K562 (cell line): ENCODE measurements around the gene MYLK2. TPM values are rescaled to one million over a fixed set of nuclear protein-coding genes. Genes with fewer than 3 reads are reported as not detected.
A peak's percentile ranks its signal among the peaks of the same experiment; 100 is the strongest.

Experiments used
- ATAC-seq: fragments of 200-7000 bp; cut with Tn5 transposase; 3 replicates; pipeline ENCODE4 v1.9.1; 2020; ENCODE audit warnings: moderate library complexity
- BruUV-seq: library from RNA; stranded (reverse); fragments of 400-500 nt; replicated peaks from 2 replicates; lab custom pipeline; 2021; lab: Mats Ljungman, UMichigan
- CTCF ChIA-PET: fragments of 300-600 bp; formaldehyde crosslinking; extraction: SDS; loops from one replicate; lab custom pipeline; 2021; ENCODE audit warnings: low intra/inter-chr PET ratio; lab: Yijun Ruan, JAX
- POLR2A ChIA-PET: fragments of 300-600, 350-650 bp; sonication (Branson Sonifier 250); formaldehyde crosslinking; extraction: SDS; loops from one replicate; lab custom pipeline; 2021; ENCODE audit warnings: antibody characterized with exemption, inconsistent platforms; lab: Yijun Ruan, JAX
- DNase-seq, 4 experiments: peaks; one replicate each; pipeline versions ENCODE4 v3.0.0 to v3.0.0-alpha.2; 2011 to 2018; ENCODE audit warnings: low spot score in 3 of 4, mixed read lengths in 3 of 4; ENCODE audit errors: extremely low read depth in 1 of 4
- FAIRE-seq: peaks from 2 replicates; lab custom pipeline; 2011; peaks lifted over from hg19 to GRCh38; lab: Jason Lieb, UNC
- H2AFZ ChIP-seq: 2 replicates; pipeline ENCODE4 v1.6.0; 2011; ENCODE audit warnings: low read depth, low read length, control low read depth, inconsistent platforms
- H3K27ac ChIP-seq: fragments of 200-600 bp; 3 replicates; pipeline ENCODE4 v1.8.0; 2011; ENCODE audit warnings: low read depth, mild to moderate bottlenecking, control low read depth, inconsistent platforms, low read length, moderate library complexity, mixed read lengths; ENCODE audit errors: extremely low read depth
- H3K27me3 ChIP-seq, 2 experiments: fragments of 300-600 bp in 1 of 2; 2 replicates in 1 of 2; 3 replicates in 1 of 2; pipeline versions ENCODE4 v1.6.0 to v1.8.0; 2011; ENCODE audit warnings: inconsistent platforms in 2 of 2, low read length in 2 of 2, mild to moderate bottlenecking in 1 of 2, mixed read lengths in 1 of 2, moderate library complexity in 1 of 2; ENCODE audit not compliant: control insufficient read depth in 2 of 2, insufficient read depth in 2 of 2
- H3K36me3 ChIP-seq: fragments of 300-600 bp; 3 replicates; pipeline ENCODE4 v1.8.0; 2011; ENCODE audit warnings: mild to moderate bottlenecking, low read length, inconsistent platforms; ENCODE audit not compliant: control insufficient read depth, insufficient read depth
- H3K4me1 ChIP-seq, 2 experiments: fragments of 200-600 bp in 1 of 2; replicated peaks in 1 of 2; 2 replicates in 1 of 2; 3 replicates in 1 of 2; pipeline versions ENCODE4 v1.5.1 to v1.8.0; 2011; ENCODE audit warnings: inconsistent platforms in 2 of 2, low read length in 2 of 2, mild to moderate bottlenecking in 1 of 2, mixed read lengths in 1 of 2, moderate library complexity in 1 of 2; ENCODE audit not compliant: control insufficient read depth in 2 of 2, insufficient read depth in 2 of 2
- H3K4me2 ChIP-seq: 2 replicates; pipeline ENCODE4 v1.6.1; 2011; ENCODE audit warnings: low read length, control low read depth, inconsistent platforms, mixed read lengths; ENCODE audit not compliant: insufficient read depth
- H3K4me3 ChIP-seq: fragments of 200-600 bp; sonication (generic), shearing (Covaris generic); 2 replicates; pipeline ENCODE4 v1.5.1; 2016; ENCODE audit warnings: control low read depth, inconsistent platforms
- H3K79me2 ChIP-seq: fragments of 200-600 bp; 3 replicates; pipeline ENCODE4 v1.8.0; 2011; ENCODE audit warnings: low read length, inconsistent platforms; ENCODE audit not compliant: control insufficient read depth, insufficient read depth
- H3K9ac ChIP-seq, 2 experiments: 2 replicates each; pipeline versions ENCODE4 v1.6.0 to v1.6.1; 2011; ENCODE audit warnings: low read depth in 2 of 2, low read length in 2 of 2, control low read depth in 1 of 2, inconsistent platforms in 1 of 2, mild to moderate bottlenecking in 1 of 2, mixed read lengths in 1 of 2; ENCODE audit not compliant: insufficient read depth in 1 of 2
- H3K9me1 ChIP-seq: one replicate; pipeline ENCODE4 v1.6.0; 2011; ENCODE audit warnings: inconsistent platforms, mild to moderate bottlenecking, low read length, moderate library complexity; ENCODE audit not compliant: control insufficient read depth, insufficient read depth
- H3K9me3 ChIP-seq: replicated peaks from 2 replicates; pipeline ENCODE4 v1.5.1; 2011; ENCODE audit warnings: low read depth, low read length, inconsistent platforms; ENCODE audit not compliant: control insufficient read depth, insufficient read depth
- H4K20me1 ChIP-seq: replicated peaks from 2 replicates; pipeline ENCODE4 v1.6.1; 2011; ENCODE audit warnings: low read length, inconsistent platforms, mixed read lengths; ENCODE audit not compliant: control insufficient read depth, insufficient read depth
- BHLHE40 ChIP-seq: IDR thresholded peaks from 2 replicates; pipeline ENCODE4 v1.6.1; 2011; ENCODE audit warnings: low read length, improper control_type of control experiment
- E2F6 ChIP-seq, 2 experiments: IDR thresholded peaks; 2 replicates each; pipeline ENCODE4 v1.6.1; 2011; ENCODE audit warnings: borderline replicate concordance in 1 of 2, control low read depth in 1 of 2, low read depth in 1 of 2, low read length in 1 of 2, mild to moderate bottlenecking in 1 of 2, mixed read lengths in 1 of 2, moderate library complexity in 1 of 2; ENCODE audit not compliant: insufficient read depth in 1 of 2, insufficient read length in 1 of 2, poor library complexity in 1 of 2, severe bottlenecking in 1 of 2; ENCODE audit errors: extremely low read depth in 1 of 2
- HOXB6 ChIP-seq: fragments of 250-450 bp; sonication (Bioruptor Pico); IDR thresholded peaks from 2 replicates; pipeline ENCODE4 v1.5.1; 2022; ENCODE audit warnings: mild to moderate bottlenecking, borderline replicate concordance
- MAX ChIP-seq: sonication (generic); formaldehyde crosslinking; IDR thresholded peaks from 2 replicates; pipeline ENCODE4 v1.9.0; 2022; ENCODE audit warnings: mild to moderate bottlenecking, missing genetic modification reagents
- NFXL1 ChIP-seq: fragments of 450-650 bp; formaldehyde crosslinking; IDR thresholded peaks from 2 replicates; pipeline ENCODE4 v1.4.0; 2021; ENCODE audit warnings: mild to moderate bottlenecking
- PATZ1 ChIP-seq: fragments of 250-450 bp; sonication (Bioruptor Pico); IDR thresholded peaks from 2 replicates; pipeline ENCODE4 v1.5.0; 2020; ENCODE audit warnings: mild to moderate bottlenecking, borderline replicate concordance
- WGBS: fragments of 100-300 bp; shearing (Covaris generic); methylation state at CpG from one replicate; pipeline ENCODE4 v1.1.6; 2016; ENCODE audit warnings: low coverage, mixed read lengths; ENCODE audit not compliant: insufficient coverage; ENCODE audit errors: missing lambda C conversion rate; 5-methylcytosine and 5-hydroxymethylcytosine counted together
- in situ Hi-C: fragments of 300-500 bp; cut with MboI; formaldehyde crosslinking; loops from 4 replicates; pipeline ENCODE4 v1.15.0; 2018; ENCODE audit warnings: inconsistent platforms, mixed read lengths
- intact Hi-C: fragments of 100-400 bp; cut with micrococcal nuclease; formaldehyde crosslinking; loops from 2 replicates; pipeline ENCODE4 v1.14.2; 2022
- polyA plus RNA-seq, 8 experiments: library from polyadenylated mRNA; depleted of rRNA in 4 of 8; stranded (reverse) in 5 of 8; unstranded in 3 of 8; fragments of >200 nt; fragmentation: Nextera tagmentation in 2 of 8; fragmentation: Illumina TruSeq in 1 of 8; extraction: Ambion mirVana in 2 of 8; extraction: Trizol in 1 of 8; gene quantifications; 2 replicates each; pipeline versions ENCODE4 v1.2.1 to v1.2.3, GENCODE V29; 2011 to 2014; ENCODE audit warnings: inconsistent platforms in 1 of 8, missing spikeins in 1 of 8
- total RNA-seq, 7 experiments: library from RNA; depleted of rRNA in 6 of 7; stranded (reverse); fragments of >200 nt in 6 of 7; fragmentation: Illumina TruSeq in 2 of 7; extraction: Trizol in 2 of 7; gene quantifications; 2 replicates each; pipeline versions ENCODE4 v1.2.1 to v1.2.3, GENCODE V29; 2011 to 2021; ENCODE audit warnings: low replicate concordance in 1 of 7

Gene MYLK2
- total and polyA plus RNA-seq, 9 of the 15 experiments (the other 6 are each of a cell fraction or from before 2014, with no cell fraction given): 0.07 to 0.53 (median 0.18) TPM; not detected in 2

GRCh38 chr20:31849306-31849930 is 30.3 kb downstream of the MYLK2 start:
- intact Hi-C loops: no loop called here
- FAIRE-seq: no peak
- H3K27ac ChIP-seq: no peak overlapping the region
- peaks cover 0 to 35% of the 10 kb centered on the region in 2 experiments; a peak in 3 of 5 replicates for H3K4me1 ChIP-seq
- ChIA-PET POLR2A (no interaction called here), CTCF (no interaction called here)
- H3K9me3 ChIP-seq: no peaks in the 10 kb centered on the region
- no peaks in the 10 kb centered on the region for H3K36me3 ChIP-seq
- no peak overlapping the region for H3K9ac ChIP-seq
- ATAC-seq: peak; percentile 12; the same call in 1 of the 3 replicates
- no peak overlapping the region for H2AFZ ChIP-seq
- H4K20me1 ChIP-seq: peaks cover 15% of the 10 kb centered on the region
- H3K4me2 ChIP-seq: no peak overlapping the region
- no peaks in the 10 kb centered on the region for H3K79me2 ChIP-seq
- H3K9me1 ChIP-seq: no peaks in the 10 kb centered on the region
- DNase-seq: no peak
- WGBS: 28% methylated on average over 34 of the region's 45 CpGs
- in situ Hi-C loops: loop anchor here (25.0 kb wide), 1 partner anchor 813 kb away; the partner anchor contains the start of gene C20orf203
- peak; percentile 38; the same call in 1 of the 2 replicates for TF ChIP-seq MAX (CRISPR knock-in tag)
- peak in 1 of 2 experiments; percentile 70 for TF ChIP-seq E2F6 (IDR thresholded peaks at IDR 0.05; ENCODE audit: borderline replicate concordance in 1 of 2, extremely low read depth in 1 of 2, insufficient read depth in 1 of 2, insufficient read length in 1 of 2, low read depth in 1 of 2, low read length in 1 of 2, poor library complexity in 1 of 2, severe bottlenecking in 1 of 2)
- TF ChIP-seq PATZ1 (CRISPR knock-in tag): no peak
- TF ChIP-seq NFXL1: no peak
- TF ChIP-seq HOXB6 (CRISPR knock-in tag): no peak
- peak; percentile 63 for TF ChIP-seq BHLHE40
- TF ChIP-seq, all 486 proteins: peak for 3
- no TSS peak for BruUV-seq
- Histone ChIP-seq H3K27me3 (peaks cover 10 to 44% of the 10 kb centered on the region in 2 experiments; a peak in 4 of 5 replicates), H3K4me3 (no peak overlapping the region)
